K562 (cell line): Measurements from ENCODE around the gene MGA. TPM values are rescaled to one million over a fixed set of nuclear protein-coding genes. Genes with fewer than 3 reads are reported as not detected.

ENCODE experiments used
- ADNP ChIP-seq: fragments of 200-800 bp; sonication (Bioruptor generic); IDR thresholded peaks from 2 replicates; pipeline ENCODE4 v1.6.1; 2016; ENCODE audit warnings: missing genetic modification characterization, missing compliant biosample characterization
- CHD2 ChIP-seq: IDR thresholded peaks from 2 replicates; pipeline ENCODE4 v1.6.1; 2011; ENCODE audit warnings: low read depth, low read length
- EGR1 ChIP-seq: fragments of 450-650 bp; conservative IDR thresholded peaks from 2 replicates; pipeline ENCODE4 v1.6.1; 2017; ENCODE audit warnings: mild to moderate bottlenecking
- EP400 ChIP-seq: fragments of 450-650 bp; IDR thresholded peaks from 2 replicates; pipeline ENCODE4 v1.6.1; 2017; ENCODE audit warnings: antibody characterized with exemption, mild to moderate bottlenecking, moderate library complexity
- GABPB1 ChIP-seq: sonication (generic); formaldehyde crosslinking; IDR thresholded peaks from 2 replicates; pipeline ENCODE4 v1.8.0; 2022; ENCODE audit warnings: mild to moderate bottlenecking, missing genetic modification reagents
- HSF4 ChIP-seq: fragments of 250-450 bp; sonication (Bioruptor Pico); IDR thresholded peaks from 2 replicates; pipeline ENCODE4 v2.1.2; 2022; ENCODE audit warnings: mild to moderate bottlenecking, moderate library complexity, borderline replicate concordance
- KAT8 ChIP-seq: fragments of 450-650 bp; IDR thresholded peaks from 2 replicates; pipeline ENCODE4 v1.6.1; 2016; ENCODE audit warnings: low read depth, mild to moderate bottlenecking
- MNT ChIP-seq, 2 experiments: fragments of 450-650 bp; conservative IDR thresholded peaks; 2 replicates each; pipeline ENCODE4 v1.6.1; 2017; ENCODE audit warnings: mild to moderate bottlenecking in 2 of 2, moderate library complexity in 2 of 2
- MYNN ChIP-seq, 2 experiments: sonication (generic); formaldehyde crosslinking in 1 of 2; IDR thresholded peaks; 2 replicates each; pipeline versions ENCODE4 v1.5.0 to v1.6.1; 2016 to 2020; ENCODE audit warnings: antibody characterized with exemption in 1 of 2, missing genetic modification reagents in 1 of 2
- NFE2L1 ChIP-seq: fragments of 450-650 bp; IDR thresholded peaks from 2 replicates; pipeline ENCODE4 v1.6.1; 2016; ENCODE audit warnings: missing genetic modification characterization, low read depth, mild to moderate bottlenecking, missing compliant biosample characterization, moderate library complexity, borderline replicate concordance
- PHB2 ChIP-seq: fragments of 450-650 bp; IDR thresholded peaks from 2 replicates; pipeline ENCODE4 v1.6.1; 2017; ENCODE audit warnings: low read depth
- PHF20 ChIP-seq: fragments of 450-650 bp; IDR thresholded peaks from 2 replicates; pipeline ENCODE4 v1.6.1; 2018; ENCODE audit not compliant: partially characterized antibody
- RBM34 ChIP-seq: fragments of 200-400 bp; formaldehyde crosslinking; IDR thresholded peaks from 2 replicates; pipeline ENCODE4 v1.6.1; 2018; ENCODE audit warnings: low read length, borderline replicate concordance; ENCODE audit not compliant: insufficient read depth
- RFX5 ChIP-seq: IDR thresholded peaks from 2 replicates; pipeline ENCODE4 v1.6.1; 2011; ENCODE audit warnings: low read depth, mild to moderate bottlenecking, improper control_type of control experiment, low read length
- SMC3 ChIP-seq: conservative IDR thresholded peaks from 2 replicates; pipeline ENCODE4 v1.6.1; 2011; ENCODE audit warnings: low read depth, low read length, improper control_type of control experiment; ENCODE audit not compliant: insufficient read depth
- SRSF1 ChIP-seq: fragments of 200-400 bp; formaldehyde crosslinking; IDR thresholded peaks from 2 replicates; pipeline ENCODE4 v1.6.1; 2017; ENCODE audit warnings: mild to moderate bottlenecking, low read depth, low read length, moderate library complexity
- TRIM28 ChIP-seq: fragments of 450-650 bp; IDR thresholded peaks from 2 replicates; pipeline ENCODE4 v1.6.1; 2017
- ZBTB11 ChIP-seq, 3 experiments: fragments of 200-800 bp in 1 of 3; fragments of 250-450 bp in 1 of 3; fragments of 450-650 bp in 1 of 3; sonication (Bioruptor Pico) in 1 of 3; sonication (Bioruptor generic) in 1 of 3; formaldehyde crosslinking in 1 of 3; IDR thresholded peaks; 2 replicates each; pipeline versions ENCODE4 v1.6.1 to v1.8.0; 2016 to 2022; ENCODE audit warnings: mild to moderate bottlenecking in 2 of 3, missing genetic modification characterization in 2 of 3, missing compliant biosample characterization in 1 of 3, moderate library complexity in 1 of 3
- ZNF3 ChIP-seq: fragments of 250-450 bp; sonication (Bioruptor Pico); IDR thresholded peaks from 2 replicates; pipeline ENCODE4 v1.5.0; 2021; ENCODE audit warnings: mild to moderate bottlenecking, moderate library complexity
- ZNF583 ChIP-seq: fragments of 250-450 bp; sonication (Bioruptor Pico); IDR thresholded peaks from 2 replicates; pipeline ENCODE4 v1.4.0; 2020
- ZNF644 ChIP-seq: fragments of 200-800 bp; sonication (Bioruptor generic); IDR thresholded peaks from 2 replicates; pipeline ENCODE4 v1.6.1; 2016; ENCODE audit warnings: low read depth, missing genetic modification characterization, missing compliant biosample characterization
- polyA plus RNA-seq, 8 experiments: library from polyadenylated mRNA; depleted of rRNA in 4 of 8; stranded (reverse) in 5 of 8; unstranded in 3 of 8; fragments of >200 nt; fragmentation: Nextera tagmentation in 2 of 8; fragmentation: Illumina TruSeq in 1 of 8; extraction: Ambion mirVana in 2 of 8; extraction: Trizol in 1 of 8; gene quantifications; 2 replicates each; pipeline versions ENCODE4 v1.2.1 to v1.2.3, GENCODE V29; 2011 to 2014; ENCODE audit warnings: inconsistent platforms in 1 of 8, missing spikeins in 1 of 8
- total RNA-seq, 7 experiments: library from RNA; depleted of rRNA in 6 of 7; stranded (reverse); fragments of >200 nt in 6 of 7; fragmentation: Illumina TruSeq in 2 of 7; extraction: Trizol in 2 of 7; gene quantifications; 2 replicates each; pipeline versions ENCODE4 v1.2.1 to v1.2.3, GENCODE V29; 2011 to 2021; ENCODE audit warnings: low replicate concordance in 1 of 7
- TF ChIP-seq, protein P1 (sequence below): IDR thresholded peaks from 2 replicates; pipeline ENCODE4 v1.6.1; 2011; ENCODE audit warnings: borderline replicate concordance, low read depth, mild to moderate bottlenecking, moderate library complexity, low read length; ENCODE audit not compliant: insufficient read depth, poor library complexity, severe bottlenecking

The MGA gene
- total and polyA plus RNA-seq, 9 of the 15 experiments (the other 6 are each of a cell fraction or from before 2014, with no cell fraction given) = 4.7 to 56.1 (median 21.1) TPM

DNA sequence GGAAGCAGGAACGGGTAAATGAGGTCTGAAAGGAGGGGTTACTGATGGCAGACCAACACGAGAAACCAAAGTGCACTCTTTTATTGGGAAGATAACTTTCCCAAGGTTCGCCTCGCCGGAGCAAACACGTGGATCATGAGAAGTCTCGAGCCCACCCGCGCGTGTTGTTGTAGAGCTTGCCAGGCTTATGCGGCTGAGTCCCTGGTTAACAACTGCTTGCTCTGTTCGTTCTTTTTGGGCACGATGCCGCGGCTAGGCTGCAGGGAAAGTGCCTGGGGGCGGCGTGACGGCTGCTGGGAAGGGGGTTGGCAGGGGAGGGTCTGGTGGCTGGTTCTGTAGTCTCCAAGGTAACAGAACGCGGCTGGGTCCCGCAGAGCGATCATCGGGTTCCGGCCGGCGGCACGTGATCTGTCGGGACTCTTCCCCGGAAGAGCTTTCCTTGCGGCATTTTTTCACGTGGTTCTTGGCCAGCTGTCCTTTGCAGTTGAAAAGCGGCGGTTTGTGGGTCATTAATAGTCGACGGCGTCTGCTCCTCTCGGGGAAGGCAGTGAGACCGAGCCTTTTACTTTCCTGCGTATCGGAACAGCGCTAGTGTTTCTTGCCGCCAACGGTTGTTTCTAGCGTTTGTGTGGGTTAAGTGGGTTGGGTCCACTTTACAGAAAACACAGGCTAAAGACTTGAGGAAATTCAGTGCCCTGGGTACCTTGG, 1.5 kb downstream of the MGA start (continued):
- TF ChIP-seq ADNP (tag) = no peak
- 0 out of 2 replicates have a peak, but pooled peaks have one; percentile 17 for TF ChIP-seq TRIM28
- TF ChIP-seq ZNF644 = no peak
- peak; percentile 96 to 98 for TF ChIP-seq MNT (conservative IDR thresholded peaks at IDR 0.05)
- peak; percentile 87 for TF ChIP-seq EP400
- no peak for TF ChIP-seq SRSF1
- peak in 1 of 3 experiments; percentile 46; a peak in 1 of 6 replicates for TF ChIP-seq ZBTB11 (CRISPR knock-in tag; IDR thresholded peaks at IDR 0.05)
- no peak for TF ChIP-seq SMC3
- TF ChIP-seq RFX5 = no peak
- TF ChIP-seq RBM34 = no peak
- TF ChIP-seq ZNF583 (CRISPR knock-in tag) = no peak
- no peak for TF ChIP-seq PHB2
- TF ChIP-seq, protein P1, sequence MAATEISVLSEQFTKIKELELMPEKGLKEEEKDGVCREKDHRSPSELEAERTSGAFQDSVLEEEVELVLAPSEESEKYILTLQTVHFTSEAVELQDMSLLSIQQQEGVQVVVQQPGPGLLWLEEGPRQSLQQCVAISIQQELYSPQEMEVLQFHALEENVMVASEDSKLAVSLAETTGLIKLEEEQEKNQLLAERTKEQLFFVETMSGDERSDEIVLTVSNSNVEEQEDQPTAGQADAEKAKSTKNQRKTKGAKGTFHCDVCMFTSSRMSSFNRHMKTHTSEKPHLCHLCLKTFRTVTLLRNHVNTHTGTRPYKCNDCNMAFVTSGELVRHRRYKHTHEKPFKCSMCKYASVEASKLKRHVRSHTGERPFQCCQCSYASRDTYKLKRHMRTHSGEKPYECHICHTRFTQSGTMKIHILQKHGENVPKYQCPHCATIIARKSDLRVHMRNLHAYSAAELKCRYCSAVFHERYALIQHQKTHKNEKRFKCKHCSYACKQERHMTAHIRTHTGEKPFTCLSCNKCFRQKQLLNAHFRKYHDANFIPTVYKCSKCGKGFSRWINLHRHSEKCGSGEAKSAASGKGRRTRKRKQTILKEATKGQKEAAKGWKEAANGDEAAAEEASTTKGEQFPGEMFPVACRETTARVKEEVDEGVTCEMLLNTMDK = no peak
- no peak for TF ChIP-seq EGR1
- TF ChIP-seq PHF20 = no peak
- no peak for TF ChIP-seq KAT8
- no peak for TF ChIP-seq HSF4 (CRISPR knock-in tag)
- no peak for TF ChIP-seq ZNF3 (CRISPR knock-in tag)
- no peak for TF ChIP-seq NFE2L1 (tag)
- peak; percentile 26 for TF ChIP-seq MYNN (IDR thresholded peaks at IDR 0.05)
- no peak for TF ChIP-seq MYNN (CRISPR knock-in tag; IDR thresholded peaks at IDR 0.05)
- peak; percentile 28; the same call in 1 of the 2 replicates for TF ChIP-seq CHD2
- TF ChIP-seq GABPB1 (CRISPR knock-in tag) = peak; percentile 67; the same call in 1 of the 2 replicates
